OCI-LY1 (cell line): Measurements from ENCODE around the gene MRPL51.

ENCODE experiments used
- CTCF ChIP-seq: fragments of 200-600 bp; sonication (generic), shearing (Covaris generic); IDR thresholded peaks from 2 replicates; pipeline ENCODE4 v1.5.1; 2017; ENCODE audit warnings: mild to moderate bottlenecking, antibody characterized with exemption, low read length, moderate library complexity, mixed read lengths
- EZH2 ChIP-seq: fragments of 200-600 bp; sonication (generic), shearing (Covaris generic); IDR thresholded peaks from 2 replicates; pipeline ENCODE4 v1.8.0; 2017; ENCODE audit warnings: borderline replicate concordance, mixed run types, mild to moderate bottlenecking, antibody characterized with exemption, low read length, moderate library complexity, mixed read lengths

- TF ChIP-seq CTCF (no peak), EZH2 (no peak)
These were observed 48.5 kb upstream of the MRPL51 start for GRCh38 chr12:6541371-6542165.
